Esophagus (tissue), 2 donors: ENCODE data around the gene YY1AP1. TPM values are rescaled to one million over a fixed set of nuclear protein-coding genes. Genes with fewer than 3 reads are reported as not detected.
"Not testable (repeated sequence)": the region's sequence is repeated elsewhere in the genome, so short reads cannot be mapped to it uniquely, and the experiment has no call there.

Experiments used
- H3K27ac ChIP-seq, 2 donors: one replicate each; pipeline ENCODE4 v1.5.1; 2013; ENCODE audit warnings: low read depth in 2 of 2, mild to moderate bottlenecking in 2 of 2, inconsistent platforms in 1 of 2, low read length in 1 of 2, moderate library complexity in 1 of 2
- H3K27me3 ChIP-seq, 2 donors: one replicate each; pipeline ENCODE4 v1.6.1; 2013; ENCODE audit warnings: low read length in 2 of 2, control low read depth in 1 of 2, mild to moderate bottlenecking in 1 of 2; ENCODE audit not compliant: insufficient read depth in 2 of 2, control insufficient read depth in 1 of 2
- H3K36me3 ChIP-seq, 2 donors: one replicate each; pipeline ENCODE4 v1.6.1; 2013; ENCODE audit warnings: low read length in 1 of 2; ENCODE audit not compliant: control insufficient read depth in 2 of 2, insufficient read depth in 2 of 2
- H3K4me1 ChIP-seq, 2 donors: one replicate each; pipeline ENCODE4 v1.6.1; 2013; ENCODE audit warnings: low read length in 1 of 2; ENCODE audit not compliant: control insufficient read depth in 2 of 2, insufficient read depth in 2 of 2
- H3K4me3 ChIP-seq, 2 donors: one replicate each; pipeline ENCODE4 v1.5.1; 2013; ENCODE audit warnings: low read length in 2 of 2, mild to moderate bottlenecking in 2 of 2, low read depth in 1 of 2, moderate library complexity in 1 of 2
- H3K9me3 ChIP-seq, 2 donors: one replicate each; pipeline ENCODE4 v1.6.1; 2013; ENCODE audit warnings: mild to moderate bottlenecking in 2 of 2, low read depth in 1 of 2, low read length in 1 of 2, moderate library complexity in 1 of 2; ENCODE audit not compliant: control insufficient read depth in 2 of 2, insufficient read depth in 1 of 2
- WGBS, 2 donors: extraction: QIAGEN DNeasy Blood & Tissue Kit; methylation state at CpG; one replicate each; pipeline ENCODE4 v1.1.7; 2013; 5-methylcytosine and 5-hydroxymethylcytosine counted together
- polyA plus RNA-seq, 2 donors: library from polyadenylated mRNA; stranded (reverse); fragments of 200-250 nt; gene quantifications; one replicate each; pipeline ENCODE4 v1.2.3, GENCODE V29; 2013
- donor health status: healthy with polysubstance abuse.
- donor health status: Bipolar disorder and iron deficiency.

The YY1AP1 gene
- polyA plus RNA-seq, 2 donors = 31.8 to 37.4 TPM

- not testable (repeated sequence) for H3K27me3 ChIP-seq, H3K4me1 ChIP-seq, H3K4me3 ChIP-seq, H3K36me3 ChIP-seq, H3K27ac ChIP-seq, H3K9me3 ChIP-seq
- 87% methylated on average over 3 of the region's 3 CpGs for WGBS, 2 donors
Measured at GRCh38 chr1:155712636-155713035, 24.1 kb upstream of the YY1AP1 start.

- not testable (repeated sequence) for H3K4me1 ChIP-seq, H3K9me3 ChIP-seq, H3K36me3 ChIP-seq, H3K4me3 ChIP-seq, H3K27ac ChIP-seq, H3K27me3 ChIP-seq
- whole genome bisulfite sequencing, 2 donors = 88 to 94% methylated on average over 1 to 3 of the region's 3 CpGs
Measured at GRCh38 chr1:155711457-155711856, 22.9 kb upstream of the YY1AP1 start.

GRCh38 chr1:155709391-155709790 lies 20.8 kb upstream of the YY1AP1 start:
- no peaks in the 10 kb centered on the region for H3K36me3 ChIP-seq
- no peaks in the 10 kb centered on the region for H3K9me3 ChIP-seq
- H3K27me3 ChIP-seq = no peaks in the 10 kb centered on the region
- WGBS, 2 donors = 96 to 99% methylated on average over 3 of the region's 3 CpGs
- H3K27ac ChIP-seq = no peak overlapping the region
- no peaks in the 10 kb centered on the region for H3K4me1 ChIP-seq
- no peak overlapping the region for H3K4me3 ChIP-seq

- WGBS, 2 donors = 84 to 87% methylated on average over 5 of the region's 5 CpGs
- H3K4me3 ChIP-seq = no peak overlapping the region
- no peaks in the 10 kb centered on the region for H3K36me3 ChIP-seq
- H3K4me1 ChIP-seq = no peaks in the 10 kb centered on the region
- H3K9me3 ChIP-seq = no peaks in the 10 kb centered on the region
- H3K27ac ChIP-seq = no peak overlapping the region
- no peaks in the 10 kb centered on the region for H3K27me3 ChIP-seq
Measured at GRCh38 chr1:155706139-155706538, 17.6 kb upstream of the YY1AP1 start.

- not testable (repeated sequence) for H3K4me3 ChIP-seq, H3K27ac ChIP-seq, H3K36me3 ChIP-seq, H3K9me3 ChIP-seq, H3K4me1 ChIP-seq, H3K27me3 ChIP-seq
- 79 to 80% methylated on average over 4 to 5 of the region's 5 CpGs for WGBS, 2 donors
Measured at GRCh38 chr1:155704414-155704813, 15.8 kb upstream of the YY1AP1 start.

GRCh38 chr1:155703216-155703615 lies 14.6 kb upstream of the YY1AP1 start:
- no peak overlapping the region for H3K27ac ChIP-seq
- H3K4me3 ChIP-seq = no peak overlapping the region
- H3K36me3 ChIP-seq = no peaks in the 10 kb centered on the region
- no peaks in the 10 kb centered on the region for H3K9me3 ChIP-seq
- H3K27me3 ChIP-seq = no peaks in the 10 kb centered on the region
- no peaks in the 10 kb centered on the region for H3K4me1 ChIP-seq
- WGBS, 2 donors = 93% methylated on average over 6 of the region's 6 CpGs

GRCh38 chr1:155701675-155702074 lies 13.1 kb upstream of the YY1AP1 start:
- not testable (repeated sequence) for H3K4me1 ChIP-seq, H3K27ac ChIP-seq, H3K27me3 ChIP-seq, H3K36me3 ChIP-seq, H3K9me3 ChIP-seq, H3K4me3 ChIP-seq
- 63 to 64% methylated on average over 2 of the region's 2 CpGs for WGBS, 2 donors

- H3K4me3 ChIP-seq, H3K27me3 ChIP-seq, H3K9me3 ChIP-seq, H3K36me3 ChIP-seq, H3K27ac ChIP-seq, H3K4me1 ChIP-seq: not testable (repeated sequence)
- 94 to 95% methylated on average over 4 of the region's 4 CpGs for WGBS, 2 donors
Measured at GRCh38 chr1:155699062-155699461, 10.5 kb upstream of the YY1AP1 start.

GRCh38 chr1:155698382-155699038 lies 9.9 kb upstream of the YY1AP1 start:
- no peak overlapping the region for H3K27ac ChIP-seq
- WGBS, 2 donors = 95% methylated on average over 13 of the region's 13 CpGs
- H3K9me3 ChIP-seq = no peaks in the 10 kb centered on the region
- no peaks in the 10 kb centered on the region for H3K27me3 ChIP-seq
- peaks cover 0 to 2% of the 10 kb centered on the region in 2 donors for H3K4me1 ChIP-seq
- H3K4me3 ChIP-seq = no peak overlapping the region
- H3K36me3 ChIP-seq = no peaks in the 10 kb centered on the region

- H3K4me3 ChIP-seq, H3K36me3 ChIP-seq, H3K4me1 ChIP-seq, H3K27me3 ChIP-seq, H3K27ac ChIP-seq, H3K9me3 ChIP-seq: not testable (repeated sequence)
- WGBS, 2 donors = 91 to 96% methylated on average over 11 of the region's 11 CpGs
Measured at GRCh38 chr1:155697616-155698015, 9.0 kb upstream of the YY1AP1 start.
